ENCODE results near the gene NDST1. TPM values are rescaled to one million over a fixed set of nuclear protein-coding genes. Genes with fewer than 3 reads are reported as not detected.

NDST1 gene
- total and polyA plus RNA-seq, 7 experiments from 2014 or later: 0.69 to 17.5 (median 1.2) TPM

GRCh38 chr5:150577378-150578139 is 69.6 kb downstream of the NDST1 start:
- no peaks in the 10 kb centered on the region for H3K4me1 ChIP-seq (ENCODE audit: control insufficient read depth in 2 of 2, insufficient read depth in 2 of 2, low read length in 2 of 2)
- intact Hi-C loops (cut with micrococcal nuclease): no loop called here
- Mint-ChIP-seq H3K36me3 (no peaks in the 10 kb centered on the region), H3K9me3 (no peaks in the 10 kb centered on the region), H3K27ac (no peak overlapping the region), H3K4me1 (no peaks in the 10 kb centered on the region), H3K27me3 (peaks cover 0 to 15% (median 4%) of the 10 kb centered on the region in 5 donors), H3K4me3 (no peak overlapping the region)
- ChIA-PET POLR2A (no interaction called here), CTCF (no interaction called here)
- H3K27me3 ChIP-seq (ENCODE audit: control insufficient read depth in 2 of 2, insufficient read depth in 2 of 2, low read length in 2 of 2): peaks cover 0 to 3% of the 10 kb centered on the region in 2 donors
- ATAC-seq (no peak), DNase-seq (no peak)
- H3K27ac ChIP-seq (ENCODE audit: low read depth, low read length): no peak overlapping the region
- H3K9me3 ChIP-seq (ENCODE audit: control insufficient read depth in 2 of 3, low read length in 3 of 3): no peaks in the 10 kb centered on the region
- no peaks in the 10 kb centered on the region for H3K36me3 ChIP-seq (ENCODE audit: control insufficient read depth in 2 of 3, insufficient read depth in 3 of 3, low read length in 3 of 3)
- no peak overlapping the region for H3K4me3 ChIP-seq (ENCODE audit: low read length)

- ChIA-PET CTCF (no interaction called here), POLR2A (no interaction called here)
- Mint-ChIP-seq H3K27me3 (peaks cover 0 to 20% (median 4%) of the 10 kb centered on the region in 5 donors), H3K27ac (no peak overlapping the region), H3K36me3 (no peaks in the 10 kb centered on the region), H3K4me3 (no peak overlapping the region), H3K4me1 (no peaks in the 10 kb centered on the region), H3K9me3 (no peaks in the 10 kb centered on the region)
- H3K27ac ChIP-seq (ENCODE audit: low read depth, low read length): no peak overlapping the region
- ATAC-seq: no peak
- H3K36me3 ChIP-seq (ENCODE audit: control insufficient read depth in 2 of 3, insufficient read depth in 3 of 3, low read length in 3 of 3): no peaks in the 10 kb centered on the region
- intact Hi-C loops (cut with micrococcal nuclease): no loop called here
- no peaks in the 10 kb centered on the region for H3K9me3 ChIP-seq (ENCODE audit: control insufficient read depth in 2 of 3, low read length in 3 of 3)
- DNase-seq: no peak
- H3K4me1 ChIP-seq (ENCODE audit: control insufficient read depth in 2 of 2, insufficient read depth in 2 of 2, low read length in 2 of 2): no peaks in the 10 kb centered on the region
- H3K4me3 ChIP-seq (ENCODE audit: low read length): no peak overlapping the region
- peaks cover 0 to 3% of the 10 kb centered on the region in 2 donors for H3K27me3 ChIP-seq (ENCODE audit: control insufficient read depth in 2 of 2, insufficient read depth in 2 of 2, low read length in 2 of 2)
These were observed 71.0 kb downstream of the NDST1 start for GRCh38 chr5:150578781-150579461.

GRCh38 chr5:150579462-150580400 is 71.8 kb downstream of the NDST1 start:
- H3K27me3 Mint-ChIP-seq: peaks cover 0 to 20% (median 4%) of the 10 kb centered on the region in 5 donors
- H3K36me3 ChIP-seq (ENCODE audit: control insufficient read depth in 2 of 3, insufficient read depth in 3 of 3, low read length in 3 of 3): no peaks in the 10 kb centered on the region
- H3K27me3 ChIP-seq (ENCODE audit: control insufficient read depth in 2 of 2, insufficient read depth in 2 of 2, low read length in 2 of 2): peaks cover 0 to 3% of the 10 kb centered on the region in 2 donors
- no peaks in the 10 kb centered on the region for H3K4me1 Mint-ChIP-seq
- no peaks in the 10 kb centered on the region for H3K9me3 Mint-ChIP-seq
- H3K36me3 Mint-ChIP-seq: no peaks in the 10 kb centered on the region
- no peaks in the 10 kb centered on the region for H3K9me3 ChIP-seq (ENCODE audit: control insufficient read depth in 2 of 3, low read length in 3 of 3)
- intact Hi-C loops (cut with micrococcal nuclease): no loop called here
- no peak overlapping the region for H3K27ac Mint-ChIP-seq
- no peaks in the 10 kb centered on the region for H3K4me1 ChIP-seq (ENCODE audit: control insufficient read depth in 2 of 2, insufficient read depth in 2 of 2, low read length in 2 of 2)
- DNase-seq: no peak
- no peak overlapping the region for H3K4me3 Mint-ChIP-seq
- ChIA-PET POLR2A (no interaction called here), CTCF (no interaction called here)
- no peak for ATAC-seq
- no peak overlapping the region for H3K27ac ChIP-seq (ENCODE audit: low read depth, low read length)
- no peak overlapping the region for H3K4me3 ChIP-seq (ENCODE audit: low read length)

GRCh38 chr5:150580917-150581316 is 73.0 kb downstream of the NDST1 start:
- Mint-ChIP-seq H3K4me1 (no peaks in the 10 kb centered on the region), H3K4me3 (no peak overlapping the region), H3K27ac (no peak overlapping the region), H3K27me3 (peaks cover 0 to 20% (median 4%) of the 10 kb centered on the region in 5 donors), H3K36me3 (no peaks in the 10 kb centered on the region), H3K9me3 (no peaks in the 10 kb centered on the region)
- H3K4me1 ChIP-seq (ENCODE audit: control insufficient read depth in 2 of 2, insufficient read depth in 2 of 2, low read length in 2 of 2): no peaks in the 10 kb centered on the region
- DNase-seq: no peak
- no peak overlapping the region for H3K4me3 ChIP-seq (ENCODE audit: low read length)
- no peaks in the 10 kb centered on the region for H3K36me3 ChIP-seq (ENCODE audit: control insufficient read depth in 2 of 3, insufficient read depth in 3 of 3, low read length in 3 of 3)
- peaks cover 0 to 3% of the 10 kb centered on the region in 2 donors for H3K27me3 ChIP-seq (ENCODE audit: control insufficient read depth in 2 of 2, insufficient read depth in 2 of 2, low read length in 2 of 2)
- ChIA-PET POLR2A (no interaction called here), CTCF (no interaction called here)
- H3K27ac ChIP-seq (ENCODE audit: low read depth, low read length): no peak overlapping the region
- intact Hi-C loops (cut with micrococcal nuclease): no loop called here
- H3K9me3 ChIP-seq (ENCODE audit: control insufficient read depth in 2 of 3, low read length in 3 of 3): no peaks in the 10 kb centered on the region
- no peak for ATAC-seq

- Histone ChIP-seq H3K36me3 (ENCODE audit: control insufficient read depth in 2 of 3, insufficient read depth in 3 of 3, low read length in 3 of 3) (no peaks in the 10 kb centered on the region), H3K27ac (ENCODE audit: low read depth, low read length) (no peak overlapping the region), H3K4me3 (ENCODE audit: low read length) (no peak overlapping the region), H3K27me3 (ENCODE audit: control insufficient read depth in 2 of 2, insufficient read depth in 2 of 2, low read length in 2 of 2) (peaks cover 0 to 3% of the 10 kb centered on the region in 2 donors), H3K4me1 (ENCODE audit: control insufficient read depth in 2 of 2, insufficient read depth in 2 of 2, low read length in 2 of 2) (no peaks in the 10 kb centered on the region), H3K9me3 (ENCODE audit: control insufficient read depth in 2 of 3, low read length in 3 of 3) (no peaks in the 10 kb centered on the region)
- H3K4me1 Mint-ChIP-seq: no peaks in the 10 kb centered on the region
- ChIA-PET POLR2A (no interaction called here), CTCF (no interaction called here)
- no peaks in the 10 kb centered on the region for H3K36me3 Mint-ChIP-seq
- DNase-seq (no peak), ATAC-seq (no peak)
- H3K4me3 Mint-ChIP-seq: no peak overlapping the region
- H3K9me3 Mint-ChIP-seq: no peaks in the 10 kb centered on the region
- intact Hi-C loops (cut with micrococcal nuclease): no loop called here
- H3K27ac Mint-ChIP-seq: no peak overlapping the region
- H3K27me3 Mint-ChIP-seq: peaks cover 0 to 20% (median 4%) of the 10 kb centered on the region in 5 donors
These were observed 74.5 kb downstream of the NDST1 start for GRCh38 chr5:150582241-150583109.

GRCh38 chr5:150583541-150584225 is 75.8 kb downstream of the NDST1 start:
- no peak for ATAC-seq
- ChIA-PET POLR2A (no interaction called here), CTCF (no interaction called here)

More at GRCh38 chr5:150583541-150584225, 75.8 kb downstream of the NDST1 start:
- no peaks in the 10 kb centered on the region for H3K4me1 Mint-ChIP-seq
- Histone ChIP-seq H3K9me3 (ENCODE audit: control insufficient read depth in 2 of 3, low read length in 3 of 3) (no peaks in the 10 kb centered on the region), H3K27me3 (ENCODE audit: control insufficient read depth in 2 of 2, insufficient read depth in 2 of 2, low read length in 2 of 2) (peaks cover 0 to 3% of the 10 kb centered on the region in 2 donors), H3K4me3 (ENCODE audit: low read length) (no peak overlapping the region), H3K27ac (ENCODE audit: low read depth, low read length) (no peak overlapping the region), H3K4me1 (ENCODE audit: control insufficient read depth in 2 of 2, insufficient read depth in 2 of 2, low read length in 2 of 2) (no peaks in the 10 kb centered on the region), H3K36me3 (ENCODE audit: control insufficient read depth in 2 of 3, insufficient read depth in 3 of 3, low read length in 3 of 3) (no peaks in the 10 kb centered on the region)
- H3K4me3 Mint-ChIP-seq: no peak overlapping the region
- peak overlapping the region in 1 of 9 donors; percentile 48 for H3K27ac Mint-ChIP-seq
- H3K27me3 Mint-ChIP-seq: peaks cover 0 to 20% (median 4%) of the 10 kb centered on the region in 5 donors
- DNase-seq: no peak
- no peaks in the 10 kb centered on the region for H3K36me3 Mint-ChIP-seq
- intact Hi-C loops (cut with micrococcal nuclease): no loop called here
- no peaks in the 10 kb centered on the region for H3K9me3 Mint-ChIP-seq
